GM12864 (cell line): ENCODE results near the gene THSD4.

Source experiments
- DNase-seq: peaks from one replicate; pipeline ENCODE4 v3.0.0-alpha.2; 2011; ENCODE audit warnings: low read depth
- H3K4me3 ChIP-seq: 2 replicates; pipeline ENCODE4 v1.5.1; 2011; ENCODE audit warnings: mild to moderate bottlenecking, low read depth, low read length, control low read depth
- TF ChIP-seq, protein P1 (sequence below): IDR thresholded peaks from 2 replicates; pipeline ENCODE4 v1.5.1; 2011; ENCODE audit warnings: low read depth, mild to moderate bottlenecking, moderate library complexity, low read length, control low read depth, inconsistent platforms; ENCODE audit errors: missing control alignments

THSD4 gene

DNA sequence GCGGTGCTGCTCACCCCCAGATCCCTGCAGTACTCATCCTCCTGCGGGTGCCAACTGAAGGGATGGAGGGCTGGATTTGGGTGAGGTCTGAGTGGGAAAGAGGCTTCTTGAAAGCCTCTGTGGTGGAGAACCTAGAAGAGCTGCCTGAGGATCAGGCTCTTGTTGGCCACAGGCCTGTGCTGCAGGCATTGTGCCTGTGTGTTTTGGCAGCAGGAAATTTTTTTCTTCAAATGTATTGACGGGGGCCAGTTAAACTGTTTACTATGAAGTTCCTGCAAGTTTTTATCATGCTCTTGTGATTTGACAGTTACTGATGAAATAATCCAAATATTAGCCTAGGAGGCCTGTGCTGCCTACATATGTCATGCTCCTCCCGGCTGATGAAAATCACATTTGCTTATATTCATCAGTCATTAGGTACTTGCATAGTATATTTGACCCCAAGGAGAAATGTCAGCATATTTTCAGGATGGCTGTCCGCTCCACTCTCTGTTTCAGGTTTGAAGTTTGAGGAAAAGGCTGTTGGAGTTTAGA, 103.1 kb downstream of the THSD4 start:
- TF ChIP-seq, protein P1, sequence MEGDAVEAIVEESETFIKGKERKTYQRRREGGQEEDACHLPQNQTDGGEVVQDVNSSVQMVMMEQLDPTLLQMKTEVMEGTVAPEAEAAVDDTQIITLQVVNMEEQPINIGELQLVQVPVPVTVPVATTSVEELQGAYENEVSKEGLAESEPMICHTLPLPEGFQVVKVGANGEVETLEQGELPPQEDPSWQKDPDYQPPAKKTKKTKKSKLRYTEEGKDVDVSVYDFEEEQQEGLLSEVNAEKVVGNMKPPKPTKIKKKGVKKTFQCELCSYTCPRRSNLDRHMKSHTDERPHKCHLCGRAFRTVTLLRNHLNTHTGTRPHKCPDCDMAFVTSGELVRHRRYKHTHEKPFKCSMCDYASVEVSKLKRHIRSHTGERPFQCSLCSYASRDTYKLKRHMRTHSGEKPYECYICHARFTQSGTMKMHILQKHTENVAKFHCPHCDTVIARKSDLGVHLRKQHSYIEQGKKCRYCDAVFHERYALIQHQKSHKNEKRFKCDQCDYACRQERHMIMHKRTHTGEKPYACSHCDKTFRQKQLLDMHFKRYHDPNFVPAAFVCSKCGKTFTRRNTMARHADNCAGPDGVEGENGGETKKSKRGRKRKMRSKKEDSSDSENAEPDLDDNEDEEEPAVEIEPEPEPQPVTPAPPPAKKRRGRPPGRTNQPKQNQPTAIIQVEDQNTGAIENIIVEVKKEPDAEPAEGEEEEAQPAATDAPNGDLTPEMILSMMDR = no peak
- H3K4me3 ChIP-seq = no peak overlapping the region

DNA sequence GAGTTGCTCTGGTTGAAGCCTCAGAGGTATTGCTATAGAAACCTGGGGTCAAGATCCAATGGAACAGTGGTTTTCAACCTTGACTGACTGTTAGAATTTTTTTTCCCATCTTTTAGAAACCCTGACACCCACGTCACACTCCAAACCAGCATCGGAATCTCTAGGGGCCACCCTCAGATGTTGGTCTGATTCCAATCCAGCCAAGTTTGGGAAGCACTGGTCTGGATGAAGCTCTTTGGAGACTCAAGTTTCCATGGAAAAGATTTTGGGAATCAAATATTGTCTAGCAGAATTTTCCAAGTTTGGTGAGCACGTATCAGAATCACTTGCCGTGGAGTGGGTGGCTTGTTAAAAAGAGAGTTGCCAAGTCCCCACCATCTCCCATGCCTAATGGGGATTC, 103.8 kb downstream of the THSD4 start:
- H3K4me3 ChIP-seq = no peak overlapping the region
- TF ChIP-seq, protein P1 = no peak
- no peak for DNase-seq

More for the DNA sequence above, 103.1 kb downstream of the THSD4 start:
- no peak for DNase-seq

DNA sequence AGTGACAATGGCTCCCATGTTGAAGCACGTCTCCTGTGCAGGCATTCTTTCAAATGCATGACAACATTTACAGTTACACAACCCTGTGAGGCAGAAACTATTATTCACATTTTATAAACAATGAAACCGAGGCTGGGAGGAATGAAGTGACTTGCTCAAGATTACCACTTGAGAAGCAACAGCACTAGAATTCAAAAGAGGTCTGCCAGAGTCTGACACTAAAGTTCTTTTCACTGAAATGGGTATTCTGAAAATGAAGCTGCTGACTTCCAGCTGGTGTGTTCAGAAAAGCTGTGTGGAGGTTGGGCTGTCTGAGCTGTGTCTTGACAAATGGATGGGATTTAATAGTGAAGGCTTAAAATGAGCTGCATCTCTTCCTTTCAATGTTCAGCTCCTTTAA, 104.4 kb downstream of the THSD4 start:
- TF ChIP-seq, protein P1 = no peak
- DNase-seq = no peak
- H3K4me3 ChIP-seq = no peak overlapping the region

DNA sequence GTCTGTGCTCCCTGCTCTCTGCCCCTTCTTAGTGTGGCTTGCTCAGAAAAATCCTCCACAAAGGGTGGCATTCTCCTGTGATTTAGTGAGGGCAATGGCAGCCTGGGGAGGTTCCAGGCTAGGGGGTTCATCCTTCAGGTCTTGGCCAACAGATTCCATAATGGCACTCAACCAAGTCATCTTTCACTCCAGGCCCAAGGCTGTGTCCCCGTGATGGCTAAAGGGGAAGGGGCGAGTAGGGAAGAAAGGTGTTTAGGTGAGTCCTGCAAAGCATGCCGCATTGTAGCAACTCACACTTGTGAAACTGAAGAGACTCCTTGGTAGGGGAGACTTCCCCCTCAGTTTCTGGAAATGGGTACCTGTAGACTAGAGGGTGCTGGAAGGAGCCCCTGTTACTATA, 105.6 kb downstream of the THSD4 start:
- H3K4me3 ChIP-seq = no peak overlapping the region
- no peak for DNase-seq
- TF ChIP-seq, protein P1 = no peak

DNA sequence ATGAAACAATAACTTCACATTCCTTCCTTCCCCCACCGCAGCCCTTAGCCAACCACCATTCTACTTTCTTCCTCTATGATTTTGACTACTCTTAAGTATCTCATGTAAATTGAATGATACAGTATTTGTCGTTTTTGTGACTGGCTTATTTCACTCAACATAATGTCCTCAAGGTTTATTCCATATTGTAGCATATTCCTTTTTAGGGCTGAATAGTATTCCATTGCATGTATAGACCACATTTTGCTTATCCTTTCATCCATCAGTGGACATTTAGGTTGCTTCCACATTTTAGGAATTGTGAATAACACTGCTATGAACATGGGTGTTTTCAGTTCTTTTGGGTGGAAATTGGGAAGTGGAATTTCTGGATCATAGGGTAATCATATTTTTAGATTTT, 106.1 kb downstream of the THSD4 start:
- no peak for DNase-seq
- TF ChIP-seq, protein P1 = no peak
- no peak overlapping the region for H3K4me3 ChIP-seq

DNA sequence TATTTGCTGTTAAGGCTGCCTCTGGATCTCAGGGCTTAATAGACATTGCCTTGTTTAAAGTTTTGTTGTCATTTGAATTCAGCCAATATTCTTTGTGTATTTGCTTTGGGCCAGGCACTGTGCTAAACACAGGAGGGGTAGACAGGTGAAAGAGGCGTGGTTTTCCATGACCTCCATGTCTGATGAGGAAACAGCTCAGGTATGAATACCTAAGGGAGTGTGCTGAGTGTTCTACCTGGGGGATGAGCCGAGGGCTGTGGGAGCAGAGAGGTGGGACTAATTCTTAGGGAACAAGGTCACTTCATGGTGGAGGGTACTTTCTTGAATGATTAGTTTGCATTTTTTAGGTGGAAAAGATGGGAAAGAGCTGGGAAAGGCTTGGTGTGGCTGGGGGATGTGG, 108.2 kb downstream of the THSD4 start:
- no peak for DNase-seq
- H3K4me3 ChIP-seq = no peak overlapping the region
- TF ChIP-seq, protein P1 = no peak

DNA sequence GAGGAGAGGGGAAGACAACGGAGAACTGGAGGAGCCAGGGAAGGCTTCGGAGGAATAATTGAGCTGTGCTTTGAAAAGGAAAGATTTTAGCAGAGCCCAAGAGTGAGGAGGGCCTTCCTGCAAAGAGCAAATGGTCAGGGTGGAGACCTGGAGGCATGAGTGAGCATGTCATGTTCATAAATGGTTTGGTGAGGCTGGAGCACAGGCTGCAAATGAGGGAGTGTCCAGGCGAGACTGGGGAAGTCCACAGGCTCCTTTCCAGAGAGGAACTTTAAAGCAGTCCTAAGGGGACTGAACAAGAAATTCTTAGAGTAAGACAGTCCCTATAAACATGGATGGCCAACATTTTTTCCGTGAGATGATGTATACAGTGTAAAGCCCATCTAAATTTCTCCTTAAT, 108.8 kb downstream of the THSD4 start:
- H3K4me3 ChIP-seq = no peak overlapping the region
- DNase-seq = no peak
- TF ChIP-seq, protein P1 = no peak
